DND-41 (cell line): ENCODE data around the gene KSR2.

ENCODE experiments used
- ATAC-seq: fragments of 200-7000 bp; cut with Tn5 transposase; 3 replicates; pipeline ENCODE4 v1.9.1; 2021; ENCODE audit warnings: low read depth; ENCODE audit not compliant: insufficient read depth
- DNase-seq: peaks from one replicate; pipeline ENCODE4 v3.0.0-alpha.2; 2020
- H2AFZ ChIP-seq: 2 replicates; pipeline ENCODE4 v1.6.0; 2012; ENCODE audit warnings: low read depth, low read length
- H3K27ac ChIP-seq: 2 replicates; pipeline ENCODE4 v1.5.1; 2012; ENCODE audit warnings: low read length, inconsistent platforms
- H3K27me3 ChIP-seq: fragments of 200-600 bp; sonication (generic); 2 replicates; pipeline ENCODE4 v1.6.0; 2012; ENCODE audit warnings: low read length, mild to moderate bottlenecking, inconsistent platforms; ENCODE audit not compliant: insufficient read depth, poor library complexity
- H3K36me3 ChIP-seq: 2 replicates; pipeline ENCODE4 v1.5.1; 2012; ENCODE audit warnings: low read length, inconsistent platforms; ENCODE audit not compliant: insufficient read depth
- H3K4me1 ChIP-seq: 2 replicates; pipeline ENCODE4 v1.5.1; 2012; ENCODE audit warnings: mild to moderate bottlenecking, low read length; ENCODE audit not compliant: insufficient read depth
- H3K4me2 ChIP-seq: 2 replicates; pipeline ENCODE4 v1.6.0; 2012; ENCODE audit warnings: mild to moderate bottlenecking, moderate library complexity, low read length, inconsistent platforms; ENCODE audit not compliant: insufficient read depth
- H3K4me3 ChIP-seq, 2 experiments: fragments of 200-600 bp in 1 of 2; shearing (Covaris generic) in 1 of 2; 2 replicates each; pipeline ENCODE4 v1.5.1; 2012 to 2016; ENCODE audit warnings: inconsistent platforms in 2 of 2, low read length in 2 of 2, mild to moderate bottlenecking in 2 of 2, low read depth in 1 of 2, moderate library complexity in 1 of 2
- H3K79me2 ChIP-seq: 2 replicates; pipeline ENCODE4 v1.6.0; 2012; ENCODE audit warnings: low read length, inconsistent platforms; ENCODE audit not compliant: insufficient read depth
- H3K9ac ChIP-seq: 2 replicates; pipeline ENCODE4 v1.6.0; 2012; ENCODE audit warnings: low read depth, mild to moderate bottlenecking, inconsistent platforms, low read length, moderate library complexity
- H3K9me3 ChIP-seq: 2 replicates; pipeline ENCODE4 v1.5.1; 2012; ENCODE audit warnings: low read length, moderate library complexity, mild to moderate bottlenecking, inconsistent platforms; ENCODE audit not compliant: insufficient read depth, severe bottlenecking
- H4K20me1 ChIP-seq: 2 replicates; pipeline ENCODE4 v1.6.0; 2012; ENCODE audit warnings: low read length; ENCODE audit not compliant: insufficient read depth
- CTCF ChIP-seq: IDR thresholded peaks from 2 replicates; pipeline ENCODE4 v1.5.1; 2012; ENCODE audit warnings: borderline replicate concordance, low read length, moderate library complexity, mild to moderate bottlenecking; ENCODE audit not compliant: poor library complexity, severe bottlenecking; ENCODE audit errors: extremely low read depth
- EZH2 ChIP-seq: IDR thresholded peaks from 3 replicates; pipeline ENCODE4 v1.6.1; 2012; ENCODE audit warnings: borderline replicate concordance, low read depth, mild to moderate bottlenecking, moderate library complexity, low read length, inconsistent platforms; ENCODE audit not compliant: severe bottlenecking

The KSR2 gene

GRCh38 chr12:117527479-117527855 is 441.3 kb downstream of the KSR2 start:
- H4K20me1 ChIP-seq = no peaks in the 10 kb centered on the region
- no peaks in the 10 kb centered on the region for H3K9me3 ChIP-seq
- ATAC-seq = no peak
- no peaks in the 10 kb centered on the region for H3K4me1 ChIP-seq
- peaks cover 5% of the 10 kb centered on the region for H3K27me3 ChIP-seq
- H2AFZ ChIP-seq = no peak overlapping the region
- H3K4me3 ChIP-seq = no peak overlapping the region
- TF ChIP-seq EZH2 (no peak), CTCF (no peak)
- H3K4me2 ChIP-seq = no peak overlapping the region
- no peak for DNase-seq
- H3K79me2 ChIP-seq = no peaks in the 10 kb centered on the region
- H3K36me3 ChIP-seq = no peaks in the 10 kb centered on the region
- no peak overlapping the region for H3K27ac ChIP-seq
- no peak overlapping the region for H3K9ac ChIP-seq

DNA sequence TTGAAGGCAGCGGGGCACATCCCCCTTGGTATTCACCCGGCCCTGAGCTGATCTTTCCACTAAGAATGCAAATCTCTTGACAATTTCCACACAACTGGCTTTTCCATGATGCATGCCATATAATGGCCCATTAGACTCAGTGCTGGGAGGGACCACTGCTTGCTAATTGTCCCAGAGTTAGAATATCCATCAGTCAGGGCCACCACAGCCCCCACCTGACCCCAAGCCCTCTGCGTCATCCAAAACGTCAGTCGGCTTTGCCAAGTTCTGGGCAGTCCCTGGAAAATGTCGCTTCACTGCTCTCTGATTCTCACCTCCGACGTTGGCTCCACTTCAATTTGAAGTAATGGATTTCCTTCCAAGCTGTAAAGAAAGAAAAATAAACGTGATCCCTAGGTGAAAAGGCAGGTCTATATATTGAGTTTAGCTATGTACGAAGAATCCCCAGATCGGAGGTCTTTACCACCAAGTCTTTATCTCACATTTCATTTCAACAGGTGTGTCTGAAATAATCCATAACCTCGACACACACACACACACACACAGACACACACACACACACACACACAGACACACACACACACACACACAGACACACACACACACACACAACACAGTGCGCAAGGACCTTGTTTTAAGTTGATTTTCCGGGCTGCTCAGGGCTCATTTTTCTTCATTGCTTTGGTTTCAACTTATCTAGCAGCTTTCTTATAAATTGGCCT is 441.9 kb downstream of the KSR2 start:
- no peaks in the 10 kb centered on the region for H4K20me1 ChIP-seq
- H3K27ac ChIP-seq = no peak overlapping the region
- H3K4me1 ChIP-seq = no peaks in the 10 kb centered on the region
- DNase-seq (no peak), ATAC-seq (no peak)
- H2AFZ ChIP-seq = no peak overlapping the region
- H3K9ac ChIP-seq = no peak overlapping the region
- H3K27me3 ChIP-seq = peaks cover 5% of the 10 kb centered on the region
- H3K79me2 ChIP-seq = no peaks in the 10 kb centered on the region
- H3K4me2 ChIP-seq = no peak overlapping the region
- TF ChIP-seq EZH2 = no peak
- no peak for TF ChIP-seq CTCF
- H3K36me3 ChIP-seq = no peaks in the 10 kb centered on the region
- no peaks in the 10 kb centered on the region for H3K9me3 ChIP-seq
- H3K4me3 ChIP-seq = no peak overlapping the region

GRCh38 chr12:117525766-117526165 is 443.0 kb downstream of the KSR2 start:
- DNase-seq (no peak), ATAC-seq (no peak)
- Histone ChIP-seq H3K27me3 (peaks cover 9% of the 10 kb centered on the region), H3K9me3 (no peaks in the 10 kb centered on the region), H4K20me1 (no peaks in the 10 kb centered on the region), H3K79me2 (no peaks in the 10 kb centered on the region), H3K4me3 (no peak overlapping the region), H3K36me3 (no peaks in the 10 kb centered on the region), H3K27ac (no peak overlapping the region), H2AFZ (no peak overlapping the region), H3K9ac (no peak overlapping the region), H3K4me1 (no peaks in the 10 kb centered on the region), H3K4me2 (no peak overlapping the region)
- TF ChIP-seq CTCF (no peak), EZH2 (no peak)

GRCh38 chr12:117524806-117525205 is 444.0 kb downstream of the KSR2 start:
- H3K9ac ChIP-seq = no peak overlapping the region
- H3K4me3 ChIP-seq = no peak overlapping the region
- H4K20me1 ChIP-seq = no peaks in the 10 kb centered on the region
- no peak for ATAC-seq
- no peaks in the 10 kb centered on the region for H3K79me2 ChIP-seq
- no peak overlapping the region for H3K4me2 ChIP-seq
- peaks cover 9% of the 10 kb centered on the region for H3K27me3 ChIP-seq
- no peak for DNase-seq
- H2AFZ ChIP-seq = no peak overlapping the region
- H3K27ac ChIP-seq = no peak overlapping the region
- TF ChIP-seq CTCF (no peak), EZH2 (no peak)
- H3K36me3 ChIP-seq = no peaks in the 10 kb centered on the region
- no peaks in the 10 kb centered on the region for H3K4me1 ChIP-seq
- no peaks in the 10 kb centered on the region for H3K9me3 ChIP-seq
